Tongue (tissue), 2 donors: ENCODE data around the gene DCAKD. TPM values are rescaled to one million over a fixed set of nuclear protein-coding genes. Genes with fewer than 3 reads are reported as not detected.

ENCODE experiments used
- DNase-seq: peaks from one replicate; pipeline ENCODE4 v3.0.0-alpha.2; 2015
- total RNA-seq: library from RNA; depleted of rRNA; stranded (reverse); fragments of >200 nt; gene quantifications from one replicate; pipeline ENCODE4 v1.2.3, GENCODE V29; 2014

The DCAKD gene
- total RNA-seq, 1 donor from 2014 or later, result 42.6 TPM

- no peak for DNase-seq
Measured at GRCh38 chr17:44999433-44999832, 52.0 kb downstream of the DCAKD start.

GRCh38 chr17:44998646-44999045, 52.8 kb downstream of the DCAKD start:
- DNase-seq, result no peak

- DNase-seq, result peak; percentile 80
Measured at GRCh38 chr17:44997733-44998520, 53.5 kb downstream of the DCAKD start.

GRCh38 chr17:44996304-44996703, 55.1 kb downstream of the DCAKD start:
- peak; percentile 45 for DNase-seq

- peak; percentile 80 for DNase-seq
Measured at GRCh38 chr17:44995436-44996001, 55.9 kb downstream of the DCAKD start.

GRCh38 chr17:44992242-44992939, 59.0 kb downstream of the DCAKD start:
- no peak for DNase-seq

- DNase-seq, result no peak
Measured at GRCh38 chr17:44990994-44991393, 60.4 kb downstream of the DCAKD start.

- DNase-seq, result no peak
Measured at GRCh38 chr17:44989552-44990138, 61.8 kb downstream of the DCAKD start.

GRCh38 chr17:44988044-44988942, 63.1 kb downstream of the DCAKD start:
- peak; percentile 45 for DNase-seq

GRCh38 chr17:44983563-44983962, 67.9 kb downstream of the DCAKD start:
- DNase-seq, result peak; percentile 46

GRCh38 chr17:44982113-44982702, 69.2 kb downstream of the DCAKD start:
- DNase-seq, result no peak

GRCh38 chr17:44981221-44981968, 70.0 kb downstream of the DCAKD start:
- DNase-seq, result peak; percentile 50

- DNase-seq, result peak; percentile 94
Measured at GRCh38 chr17:44979426-44979995, 71.9 kb downstream of the DCAKD start.

- no peak for DNase-seq
Measured at GRCh38 chr17:44978807-44979206, 72.6 kb downstream of the DCAKD start.

- peak; percentile 77 for DNase-seq
Measured at GRCh38 chr17:44977814-44978550, 73.5 kb downstream of the DCAKD start.

- DNase-seq, result no peak
Measured at GRCh38 chr17:44977065-44977464, 74.4 kb downstream of the DCAKD start.

GRCh38 chr17:44976206-44976605, 75.2 kb downstream of the DCAKD start:
- peak; percentile 41 for DNase-seq
